Neuron (in vitro differentiated cells): ENCODE results near the gene SP2.

ENCODE experiments used
- H2AFZ ChIP-seq: one replicate; pipeline ENCODE4 v1.6.1; 2013; ENCODE audit warnings: low read depth, mild to moderate bottlenecking, inconsistent platforms, low read length, moderate library complexity
- H3K27me3 ChIP-seq: one replicate; pipeline ENCODE4 v1.6.1; 2013; ENCODE audit warnings: low read length; ENCODE audit not compliant: insufficient read depth
- H3K36me3 ChIP-seq: one replicate; pipeline ENCODE4 v1.6.1; 2013; ENCODE audit warnings: low read length; ENCODE audit not compliant: insufficient read depth
- H3K4me1 ChIP-seq: one replicate; pipeline ENCODE4 v1.6.1; 2013; ENCODE audit warnings: low read length; ENCODE audit not compliant: insufficient read depth
- H3K4me3 ChIP-seq: 2 replicates; pipeline ENCODE4 v1.5.1; 2013; ENCODE audit warnings: mild to moderate bottlenecking, low read length, moderate library complexity
- H3K9me3 ChIP-seq: one replicate; pipeline ENCODE4 v1.6.1; 2013; ENCODE audit warnings: low read length

SP2 gene

GRCh38 chr17:47956791-47957590, 61.0 kb downstream of the SP2 start:
- Histone ChIP-seq H3K4me3 (no peak overlapping the region), H3K27me3 (peaks cover 23% of the 10 kb centered on the region), H2AFZ (no peak overlapping the region), H3K4me1 (peaks cover 7% of the 10 kb centered on the region), H3K36me3 (no peaks in the 10 kb centered on the region), H3K9me3 (no peaks in the 10 kb centered on the region)

- H3K36me3 ChIP-seq: no peaks in the 10 kb centered on the region
- H3K4me3 ChIP-seq: no peak within 1 kb of the TSS
- peaks cover 23% of the 10 kb centered on the region for H3K27me3 ChIP-seq
- no peak within 1 kb of the TSS for H2AFZ ChIP-seq
- H3K9me3 ChIP-seq: no peaks in the 10 kb centered on the region
- H3K4me1 ChIP-seq: peaks cover 7% of the 10 kb centered on the region
These were observed 61.8 kb downstream of the SP2 start, which contains the start of gene PRR15L for GRCh38 chr17:47957591-47958490. Gene PRR15L, minus strand, starts transcription at chr17:47957883. Its CDS starts 4,649 bp downstream, at chr17:47953234.

- Histone ChIP-seq H3K4me1 (peaks cover 7% of the 10 kb centered on the region), H3K27me3 (peaks cover 23% of the 10 kb centered on the region), H2AFZ (no peak overlapping the region), H3K4me3 (no peak overlapping the region), H3K36me3 (no peaks in the 10 kb centered on the region), H3K9me3 (no peaks in the 10 kb centered on the region)
These were observed 64.0 kb downstream of the SP2 start for GRCh38 chr17:47959825-47960655.

GRCh38 chr17:47961406-47961805, 65.4 kb downstream of the SP2 start:
- Histone ChIP-seq H2AFZ (no peak overlapping the region), H3K4me1 (peaks cover 7% of the 10 kb centered on the region), H3K36me3 (no peaks in the 10 kb centered on the region), H3K9me3 (no peaks in the 10 kb centered on the region), H3K27me3 (peaks cover 23% of the 10 kb centered on the region), H3K4me3 (no peak overlapping the region)

- Histone ChIP-seq H3K9me3 (no peaks in the 10 kb centered on the region), H3K27me3 (peaks cover 14% of the 10 kb centered on the region), H3K36me3 (no peaks in the 10 kb centered on the region), H3K4me1 (no peaks in the 10 kb centered on the region), H2AFZ (no peak overlapping the region), H3K4me3 (no peak overlapping the region)
These were observed 66.9 kb downstream of the SP2 start for GRCh38 chr17:47962901-47963300.

GRCh38 chr17:47964856-47965255, 68.8 kb downstream of the SP2 start:
- Histone ChIP-seq H3K4me1 (no peaks in the 10 kb centered on the region), H2AFZ (no peak overlapping the region), H3K36me3 (no peaks in the 10 kb centered on the region), H3K9me3 (no peaks in the 10 kb centered on the region), H3K27me3 (peaks cover 2% of the 10 kb centered on the region), H3K4me3 (no peak overlapping the region)

- H2AFZ ChIP-seq: no peak overlapping the region
- no peaks in the 10 kb centered on the region for H3K9me3 ChIP-seq
- peaks cover 3% of the 10 kb centered on the region for H3K4me1 ChIP-seq
- no peaks in the 10 kb centered on the region for H3K27me3 ChIP-seq
- no peak overlapping the region for H3K4me3 ChIP-seq
- no peaks in the 10 kb centered on the region for H3K36me3 ChIP-seq
These were observed 70.1 kb downstream of the SP2 start for GRCh38 chr17:47966079-47966519.

- Histone ChIP-seq H3K9me3 (no peaks in the 10 kb centered on the region), H3K4me3 (no peak overlapping the region), H3K36me3 (peaks cover 1% of the 10 kb centered on the region), H3K27me3 (no peaks in the 10 kb centered on the region), H3K4me1 (peaks cover 11% of the 10 kb centered on the region), H2AFZ (no peak overlapping the region)
These were observed 71.7 kb downstream of the SP2 start for GRCh38 chr17:47967607-47968252.

- Histone ChIP-seq H3K4me3 (no peak overlapping the region), H2AFZ (no peak overlapping the region), H3K4me1 (peaks cover 11% of the 10 kb centered on the region), H3K36me3 (peaks cover 10% of the 10 kb centered on the region), H3K27me3 (no peaks in the 10 kb centered on the region), H3K9me3 (no peaks in the 10 kb centered on the region)
These were observed 72.8 kb downstream of the SP2 start for GRCh38 chr17:47968836-47969235.

GRCh38 chr17:47969930-47970724, 74.1 kb downstream of the SP2 start:
- Histone ChIP-seq H2AFZ (peak overlapping the region; percentile 11), H3K27me3 (no peaks in the 10 kb centered on the region), H3K36me3 (peaks cover 18% of the 10 kb centered on the region), H3K9me3 (no peaks in the 10 kb centered on the region), H3K4me1 (peaks cover 11% of the 10 kb centered on the region), H3K4me3 (peak overlapping the region; percentile 24)

GRCh38 chr17:47970725-47971499, 74.9 kb downstream of the SP2 start, which contains the start of gene CDK5RAP3:
Gene CDK5RAP3, plus strand, starts transcription at chr17:47971113. Its CDS starts 34 bp downstream, at chr17:47971147.
- Histone ChIP-seq H3K4me3 (peak within 1 kb of the TSS; percentile 64), H3K4me1 (peaks cover 11% of the 10 kb centered on the region), H2AFZ (peak within 1 kb of the TSS; percentile 11), H3K36me3 (peaks cover 26% of the 10 kb centered on the region), H3K27me3 (no peaks in the 10 kb centered on the region), H3K9me3 (no peaks in the 10 kb centered on the region)
